GM12892 (cell line): ENCODE results near the gene APMAP.

Experiments
- POLR2A ChIP-seq: IDR thresholded peaks from 2 replicates; pipeline ENCODE4 v1.6.1; 2011; ENCODE audit warnings: low read depth, low read length, control low read depth
- POLR2AphosphoS5 ChIP-seq: IDR thresholded peaks from 2 replicates; pipeline ENCODE4 v1.6.1; 2011; ENCODE audit warnings: low read depth, low read length, control low read depth
- TAF1 ChIP-seq: IDR thresholded peaks from 2 replicates; pipeline ENCODE4 v1.6.1; 2011; ENCODE audit warnings: low read depth, mild to moderate bottlenecking, control low read depth, low read length, borderline replicate concordance

DNA sequence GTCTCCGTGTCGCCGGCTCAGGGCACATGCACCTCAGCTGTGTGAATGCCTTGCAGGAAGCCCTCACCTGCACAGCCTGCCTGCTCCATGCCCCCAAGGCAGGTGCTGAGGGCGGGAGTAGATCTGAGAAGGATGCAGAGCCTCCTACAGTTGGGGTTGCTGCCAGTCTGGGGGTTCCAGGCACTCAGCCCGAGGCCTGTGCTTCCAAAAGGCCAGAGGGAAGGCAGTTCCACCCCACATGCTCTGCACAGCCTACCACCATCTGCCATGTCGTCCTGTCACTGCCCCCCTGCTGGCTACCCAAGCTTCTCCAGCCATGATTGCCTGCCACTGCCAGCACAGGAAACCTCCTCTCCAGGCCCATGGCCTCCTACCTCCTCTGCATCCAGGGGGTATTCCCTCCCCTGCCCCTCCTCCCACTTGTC lies 46.1 kb upstream of the APMAP start:
- no peak for TF ChIP-seq POLR2A
- TF ChIP-seq POLR2AphosphoS5, result no peak
- no peak for TF ChIP-seq TAF1
